Common myeloid progenitor, CD34-positive (primary cell): ENCODE measurements around the gene MYCBPAP.

Experiments used
- CTCF ChIA-PET: fragments of 350-600 bp; sonication (Branson Sonifier 250); formaldehyde crosslinking; loops from one replicate; lab custom pipeline; 2021; ENCODE audit warnings: antibody characterized with exemption; lab: Charles Lee
- POLR2A ChIA-PET: fragments of 350-600 bp; sonication (Branson Sonifier 250); formaldehyde crosslinking; loops from one replicate; lab custom pipeline; 2021; ENCODE audit warnings: antibody characterized with exemption; lab: Charles Lee
- DNase-seq, 3 donors: peaks; one replicate each; pipeline versions ENCODE4 v3.0.0 to v3.0.0-alpha.2; 2013
- H3K27ac ChIP-seq, 2 experiments: 1 replicate in 1 of 2; 2 replicates in 1 of 2; pipeline ENCODE4 v1.7.0; 2013; ENCODE audit warnings: inconsistent platforms in 2 of 2, low read length in 2 of 2, mild to moderate bottlenecking in 2 of 2, low read depth in 1 of 2, moderate library complexity in 1 of 2; ENCODE audit not compliant: severe bottlenecking in 2 of 2, insufficient read depth in 1 of 2, poor library complexity in 1 of 2
- H3K27me3 ChIP-seq, 5 experiments: replicated peaks in 2 of 5; 1 replicate in 3 of 5; 2 replicates in 2 of 5; pipeline versions ENCODE4 v1.6.1 to v1.7.0; 2013; ENCODE audit warnings: low read length in 4 of 5, mild to moderate bottlenecking in 2 of 5, moderate library complexity in 2 of 5, inconsistent platforms in 1 of 5; ENCODE audit not compliant: insufficient read depth in 5 of 5, control insufficient read depth in 4 of 5
- H3K36me3 ChIP-seq, 4 experiments: 1 replicate in 2 of 4; 2 replicates in 2 of 4; pipeline versions ENCODE4 v1.6.1 to v1.7.0; 2013; ENCODE audit warnings: low read length in 3 of 4, control low read depth in 1 of 4, mild to moderate bottlenecking in 1 of 4; ENCODE audit not compliant: control insufficient read depth in 4 of 4, insufficient read depth in 4 of 4
- H3K4me1 ChIP-seq, 4 experiments: 1 replicate in 3 of 4; 2 replicates in 1 of 4; pipeline versions ENCODE4 v1.6.1 to v1.7.1; 2013; ENCODE audit warnings: low read length in 3 of 4, mild to moderate bottlenecking in 3 of 4, control low read depth in 1 of 4, inconsistent platforms in 1 of 4, moderate library complexity in 1 of 4; ENCODE audit not compliant: control insufficient read depth in 4 of 4, insufficient read depth in 4 of 4; ENCODE audit errors: control extremely low read depth in 1 of 4
- H3K4me3 ChIP-seq, 7 experiments: 1 replicate in 4 of 7; 2 replicates in 3 of 7; pipeline versions ENCODE4 v1.5.1 to v1.7.0; 2013; ENCODE audit warnings: mild to moderate bottlenecking in 7 of 7, low read length in 6 of 7, moderate library complexity in 6 of 7, inconsistent platforms in 2 of 7, low read depth in 2 of 7, control low read depth in 1 of 7; ENCODE audit not compliant: insufficient read depth in 4 of 7, control insufficient read depth in 1 of 7; ENCODE audit errors: extremely low read depth in 1 of 7
- H3K9me3 ChIP-seq, 5 experiments: 1 replicate in 4 of 5; 2 replicates in 1 of 5; pipeline versions ENCODE4 v1.6.1 to v1.7.1; 2013; ENCODE audit warnings: low read length in 4 of 5, mild to moderate bottlenecking in 2 of 5, inconsistent platforms in 1 of 5, low read depth in 1 of 5, moderate library complexity in 1 of 5; ENCODE audit not compliant: control insufficient read depth in 4 of 5, insufficient read depth in 2 of 5; ENCODE audit errors: control extremely low read depth in 1 of 5
- whole genome bisulfite sequencing: methylation state at CpG from one replicate; pipeline ENCODE4 v1.1.5; 2013; ENCODE audit not compliant: insufficient coverage; 5-methylcytosine and 5-hydroxymethylcytosine counted together

MYCBPAP gene

GRCh38 chr17:50534979-50535326, 26.7 kb downstream of the MYCBPAP start:
- H3K9me3 ChIP-seq = no peaks in the 10 kb centered on the region
- ChIA-PET POLR2A (no interaction called here), CTCF (interaction anchor here (1.9 to 2.0 kb wide), 2 partner anchors 10 to 92 kb away, joined by 5 to 7 read pairs; no protein-coding TSS in a partner anchor)
- peaks cover 0 to 25% (median 20%) of the 10 kb centered on the region in 4 experiments for H3K4me1 ChIP-seq
- WGBS = 100% methylated on average over 1 of the region's 2 CpGs
- H3K27me3 ChIP-seq = peaks cover 0 to 45% (median 18%) of the 10 kb centered on the region in 5 experiments
- H3K27ac ChIP-seq = no peak overlapping the region
- no peaks in the 10 kb centered on the region for H3K36me3 ChIP-seq
- no peak for DNase-seq
- no peak overlapping the region for H3K4me3 ChIP-seq

- peaks cover 0 to 43% (median 18%) of the 10 kb centered on the region in 5 experiments for H3K27me3 ChIP-seq
- no peaks in the 10 kb centered on the region for H3K9me3 ChIP-seq
- WGBS = 95% methylated on average over 4 of the region's 7 CpGs
- no peak overlapping the region for H3K27ac ChIP-seq
- CTCF ChIA-PET = interaction anchor here (0.8 to 2.0 kb wide), 3 partner anchors 9 to 91 kb away, joined by 4 to 7 read pairs (median 5); no protein-coding TSS in a partner anchor
- POLR2A ChIA-PET = no interaction called here
- H3K4me1 ChIP-seq = peaks cover 0 to 25% (median 20%) of the 10 kb centered on the region in 4 experiments
- no peaks in the 10 kb centered on the region for H3K36me3 ChIP-seq
- no peak for DNase-seq
- no peak overlapping the region for H3K4me3 ChIP-seq
Observed at GRCh38 chr17:50535407-50535806, 27.2 kb downstream of the MYCBPAP start.

- POLR2A ChIA-PET = no interaction called here
- 96% methylated on average over 33 of the region's 45 CpGs for WGBS
- DNase-seq = no peak
Observed at GRCh38 chr17:50536683-50537646, 28.7 kb downstream of the MYCBPAP start.

GRCh38 chr17:50537721-50538548, 29.7 kb downstream of the MYCBPAP start:
- ChIA-PET CTCF (interaction anchor here (1.2 to 1.3 kb wide), 2 partner anchors 14 to 146 kb away, joined by 3 read pairs; no protein-coding TSS in a partner anchor), POLR2A (no interaction called here)
- H3K4me1 ChIP-seq = peaks cover 0 to 29% (median 24%) of the 10 kb centered on the region in 4 experiments
- WGBS = 89% methylated on average over 14 of the region's 20 CpGs
- H3K27ac ChIP-seq = no peak overlapping the region
- H3K9me3 ChIP-seq = no peaks in the 10 kb centered on the region
- peaks cover 0 to 20% (median 9%) of the 10 kb centered on the region in 5 experiments for H3K27me3 ChIP-seq
- no peak overlapping the region for H3K4me3 ChIP-seq
- DNase-seq = no peak
- H3K36me3 ChIP-seq = no peaks in the 10 kb centered on the region

More at GRCh38 chr17:50536683-50537646, 28.7 kb downstream of the MYCBPAP start:
- Histone ChIP-seq H3K9me3 (no peaks in the 10 kb centered on the region), H3K36me3 (no peaks in the 10 kb centered on the region), H3K4me1 (peaks cover 0 to 30% (median 26%) of the 10 kb centered on the region in 4 experiments), H3K4me3 (no peak overlapping the region), H3K27me3 (peaks cover 0 to 30% (median 15%) of the 10 kb centered on the region in 5 experiments), H3K27ac (no peak overlapping the region)
- CTCF ChIA-PET = interaction anchor here (1.2 to 2.0 kb wide), 4 partner anchors 8 to 147 kb away, joined by 3 to 7 read pairs (median 4); no protein-coding TSS in a partner anchor

GRCh38 chr17:50538549-50539410, 30.5 kb downstream of the MYCBPAP start:
- Histone ChIP-seq H3K4me3 (no peak overlapping the region), H3K27me3 (peaks cover 0 to 12% (median 6%) of the 10 kb centered on the region in 5 experiments), H3K36me3 (no peaks in the 10 kb centered on the region), H3K9me3 (no peaks in the 10 kb centered on the region), H3K27ac (no peak overlapping the region), H3K4me1 (peaks cover 0 to 20% (median 16%) of the 10 kb centered on the region in 4 experiments)
- WGBS = 91% methylated on average over 18 of the region's 20 CpGs
- ChIA-PET POLR2A (no interaction called here), CTCF (interaction anchor here (1.1 kb wide), 1 partner anchor 240 kb away, joined by 3 read pairs; no protein-coding TSS in a partner anchor)
- no peak for DNase-seq
